Activated CD8-positive, alpha-beta memory T cell treated with anti-CD3 and anti-CD28 coated beads, Interleukin-2, amount 50 U/mL, for 1 hour (primary cell): ENCODE measurements around the gene HOXA11.

Experiments
- DNase-seq: peaks from one replicate; pipeline ENCODE4 v3.0.0-alpha.2; 2020; ENCODE audit errors: extremely low read depth

Gene HOXA11

DNA sequence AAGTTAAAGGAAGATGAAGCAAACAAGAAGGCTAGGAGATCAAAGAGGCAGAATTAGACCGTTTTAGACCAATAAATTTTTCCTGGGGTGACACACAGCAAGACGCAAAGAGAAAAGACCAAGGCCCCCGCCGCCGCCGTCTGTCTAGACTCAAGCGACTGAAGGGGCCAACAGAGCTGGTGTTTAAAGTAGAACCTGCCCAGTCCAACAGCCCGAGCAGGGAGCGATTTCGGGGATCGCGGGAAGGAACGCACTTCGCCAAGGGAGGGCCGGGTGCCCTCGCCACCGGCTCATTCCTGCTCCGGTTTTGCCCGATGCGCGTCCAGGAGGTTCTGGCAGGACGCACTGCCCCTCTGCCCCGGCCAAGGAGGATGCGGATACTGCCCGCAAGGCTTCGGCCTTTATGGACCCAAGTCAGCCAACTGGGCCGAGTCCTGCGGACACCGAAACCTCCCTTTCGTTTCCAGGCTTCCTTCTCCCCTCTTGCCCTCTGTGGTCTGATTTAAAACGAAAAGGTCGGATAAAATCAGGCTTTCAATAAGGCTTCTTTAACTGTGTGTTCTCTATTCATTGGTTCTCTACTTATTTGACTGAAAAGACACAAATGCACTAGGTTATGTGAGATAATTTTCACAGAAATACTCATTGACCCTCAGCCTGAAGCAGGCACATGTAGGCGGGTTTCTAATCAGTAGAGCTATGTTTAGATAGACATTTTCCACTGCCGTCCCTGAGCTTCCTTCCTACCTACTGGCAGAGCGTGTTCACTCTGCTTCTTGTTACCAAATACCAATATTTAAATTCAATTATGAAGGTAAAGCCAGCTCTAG is 26.4 kb downstream of the HOXA11 start:
- DNase-seq = no peak

DNA sequence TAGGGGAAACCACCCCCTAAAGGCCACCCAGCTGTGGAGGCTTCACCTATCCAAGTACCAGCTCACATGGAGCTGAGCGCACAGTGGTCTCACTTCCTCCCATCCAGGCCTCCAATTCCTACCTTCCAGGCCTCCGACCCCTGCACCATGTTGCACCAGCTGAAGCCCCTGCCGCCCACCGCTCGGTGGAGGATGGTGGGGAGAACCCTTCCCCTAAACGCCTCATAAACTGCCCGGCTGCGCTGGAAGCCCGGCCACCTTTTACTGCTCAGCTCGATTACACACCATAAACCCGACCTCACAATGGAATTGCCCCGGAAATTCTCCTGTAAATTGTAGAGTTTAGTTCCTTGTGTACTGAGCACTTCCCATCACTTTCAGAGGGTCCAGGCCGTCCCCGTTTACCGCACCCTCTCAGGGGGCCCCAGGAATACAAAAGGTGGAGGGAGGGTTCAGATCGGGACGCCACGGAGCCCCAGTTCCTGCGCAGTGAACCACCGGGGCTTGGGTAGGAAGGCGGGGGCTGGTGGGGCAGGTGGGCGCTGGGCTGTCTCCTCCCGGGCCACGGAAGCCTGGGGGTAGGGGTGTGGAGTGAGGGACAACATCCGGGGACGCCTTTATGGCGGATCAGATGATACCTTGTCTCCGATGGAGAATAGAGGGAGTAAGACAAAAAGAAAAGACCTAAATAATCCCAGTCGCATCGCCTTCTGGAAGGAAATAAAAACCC is 27.2 kb downstream of the HOXA11 start:
- no peak for DNase-seq

DNA sequence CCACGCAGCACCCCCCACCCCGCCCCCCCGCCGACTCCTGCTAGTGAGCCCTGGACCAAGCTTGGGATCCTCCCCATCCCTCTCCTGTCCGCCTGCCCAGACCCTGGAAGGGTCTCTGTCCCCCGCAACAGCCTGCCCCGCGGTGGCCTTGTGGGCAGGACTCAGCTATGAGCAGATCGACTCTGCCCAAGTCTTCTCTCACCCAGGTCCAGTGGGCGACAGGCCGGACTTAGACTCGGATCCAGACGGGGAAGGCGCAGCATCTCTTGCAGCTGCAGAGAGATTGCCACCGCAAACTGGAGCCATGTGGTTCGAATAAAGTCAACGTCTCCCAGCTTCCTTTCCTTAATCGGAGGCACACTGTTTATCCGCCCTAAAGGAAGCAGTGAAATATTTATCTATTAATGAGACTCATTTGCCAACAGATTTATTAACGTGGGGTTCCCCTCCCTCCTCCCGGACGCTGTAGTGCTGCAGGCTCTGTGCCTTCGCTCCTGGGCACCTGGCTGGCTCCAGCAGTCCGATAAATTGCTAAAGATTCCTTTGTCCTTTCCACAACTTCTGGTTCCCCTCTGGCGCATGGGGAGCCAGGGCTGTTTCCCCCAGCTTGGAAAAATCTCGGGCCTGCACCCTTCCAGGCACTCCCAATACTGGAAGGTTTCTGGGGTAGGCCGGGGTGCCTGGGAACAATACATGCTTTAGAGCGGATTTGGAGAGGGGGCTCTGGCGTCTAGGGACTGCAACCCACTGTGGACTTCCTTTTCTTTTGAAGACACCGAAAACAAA is 27.9 kb downstream of the HOXA11 start:
- no peak for DNase-seq

- no peak for DNase-seq
These were observed 28.5 kb downstream of the HOXA11 start, which contains the start of gene HOXA7 for GRCh38 chr7:27156508-27156898. TSS of gene HOXA7 (minus strand) at chr7:27156675. CDS start at chr7:27156545, 130 bp downstream.

DNA sequence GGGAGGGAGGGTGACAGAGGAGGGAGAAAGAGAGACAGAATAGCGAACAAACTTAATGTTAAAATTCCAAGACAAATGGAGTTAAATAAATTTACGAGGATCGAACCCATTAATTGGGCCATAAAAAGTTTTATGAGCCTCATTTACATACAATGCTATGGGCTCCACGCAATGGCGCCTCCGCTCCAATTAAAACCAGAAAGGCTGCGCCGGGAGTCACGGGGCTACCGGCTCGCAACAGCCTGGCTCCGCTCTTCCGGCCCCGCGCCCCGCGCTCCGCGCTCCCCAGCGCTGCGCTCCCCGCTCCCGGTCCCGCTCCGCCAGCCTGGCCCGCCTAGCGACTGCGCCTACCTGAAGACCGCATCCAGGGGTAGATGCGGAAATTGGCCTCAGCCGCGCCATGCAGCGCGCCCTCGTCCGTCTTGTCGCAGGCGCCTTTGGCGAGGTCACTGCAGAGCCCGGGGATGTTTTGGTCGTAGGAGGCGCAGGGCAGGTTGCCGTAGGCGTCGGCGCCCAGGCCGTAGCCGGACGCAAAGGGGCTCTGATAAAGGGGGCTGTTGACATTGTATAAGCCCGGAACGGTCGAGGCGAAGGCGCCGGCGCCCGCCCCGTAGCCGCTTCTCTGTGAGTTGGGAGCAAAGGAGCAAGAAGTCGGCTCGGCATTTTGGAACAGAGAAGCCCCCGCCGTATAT is 29.1 kb downstream of the HOXA11 start:
- DNase-seq = no peak

- DNase-seq = no peak
These were observed 29.9 kb downstream of the HOXA11 start for GRCh38 chr7:27154901-27155815.

GRCh38 chr7:27154369-27154768 is 30.7 kb downstream of the HOXA11 start:
- no peak for DNase-seq

GRCh38 chr7:27153526-27153925 is 31.5 kb downstream of the HOXA11 start:
- no peak for DNase-seq

- no peak for DNase-seq
These were observed 32.1 kb downstream of the HOXA11 start for GRCh38 chr7:27152816-27153442.

DNA sequence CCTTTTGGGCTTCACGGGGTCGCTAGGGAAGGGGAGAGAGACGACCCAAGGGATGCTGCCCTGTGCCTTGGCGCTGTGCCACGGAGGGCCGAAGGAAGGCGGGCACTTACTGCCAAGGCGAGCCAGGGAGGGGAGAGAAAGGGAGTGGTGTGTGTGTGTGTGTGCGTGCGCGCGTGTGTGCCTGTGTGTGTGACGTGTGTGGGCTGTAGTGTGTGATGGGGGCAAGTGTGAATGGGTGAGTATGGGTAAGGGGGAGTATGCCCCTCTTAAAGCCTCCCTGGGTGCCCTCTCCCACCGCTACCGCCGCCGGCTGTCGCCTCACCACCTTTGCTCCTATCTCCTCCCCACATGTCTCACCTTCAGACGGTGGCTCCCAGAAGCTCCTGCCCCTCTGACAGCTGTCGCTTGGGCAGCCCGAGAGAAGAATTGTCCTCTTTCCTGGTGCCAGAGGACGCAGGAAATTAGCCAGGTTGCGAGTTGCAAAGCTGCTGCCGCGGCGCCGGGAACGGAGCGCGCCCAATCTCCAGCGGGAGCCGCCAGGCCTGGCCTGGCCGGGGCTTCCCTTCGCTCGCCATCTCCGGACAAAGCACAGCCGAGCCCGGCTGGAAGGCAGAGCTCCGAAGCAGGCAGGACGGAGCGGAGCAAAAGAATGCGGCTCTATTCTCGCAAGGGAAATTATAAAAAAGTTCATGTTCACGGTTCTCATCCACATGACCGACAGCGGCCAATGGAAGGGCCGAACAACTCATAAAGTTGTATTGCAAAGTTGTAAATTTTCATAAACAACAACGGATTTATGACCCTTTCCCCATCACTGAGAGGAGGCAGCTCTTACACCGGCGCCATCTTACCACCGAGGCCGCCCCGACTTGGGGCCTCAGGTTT is 32.9 kb downstream of the HOXA11 start, which contains the start of gene HOXA3:
Gene HOXA3 (minus strand): TSS at position 653 of the 885 bp plus-strand sequence. CDS start 41,943 bp downstream, outside the sequence.
- DNase-seq = no peak

- DNase-seq = no peak
These were observed 33.6 kb downstream of the HOXA11 start for GRCh38 chr7:27151341-27151930.

DNA sequence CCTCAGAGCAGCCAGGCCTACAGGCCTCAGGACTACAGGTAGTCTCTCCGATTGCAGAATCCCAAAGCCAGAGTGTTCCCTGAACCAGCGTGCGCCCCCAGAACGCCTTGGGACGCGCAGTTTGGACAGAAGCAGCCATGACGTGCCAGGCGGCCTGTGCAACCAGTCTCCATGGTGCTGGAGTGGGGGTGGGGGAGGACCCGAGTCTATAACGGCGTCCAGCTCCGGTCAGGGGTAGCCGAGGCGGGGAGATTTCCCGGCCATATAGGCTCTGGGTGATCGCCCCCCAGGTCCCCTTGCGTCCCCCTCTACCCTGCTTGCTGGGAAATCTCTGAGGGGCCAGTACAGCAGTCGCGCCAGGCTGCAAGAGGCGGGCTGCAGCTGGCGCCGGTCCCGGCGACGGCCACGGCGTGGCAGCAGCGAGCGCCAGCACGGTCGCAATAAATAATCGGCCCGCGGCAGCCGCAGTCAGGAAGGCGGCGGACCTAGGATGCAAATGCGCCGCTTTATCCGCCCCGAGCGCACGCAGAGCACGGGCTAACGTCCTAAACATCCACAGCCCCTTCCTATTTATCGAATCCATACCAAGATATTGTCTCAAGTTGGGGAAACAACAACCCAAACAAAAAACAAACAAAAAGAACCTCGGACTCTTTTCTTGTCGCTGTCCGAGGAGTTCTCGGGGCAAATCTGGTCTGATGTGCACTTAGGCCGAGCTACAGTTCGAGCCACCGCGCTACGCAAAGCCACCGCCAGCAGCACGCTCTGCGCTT is 34.3 kb downstream of the HOXA11 start:
- DNase-seq = no peak

DNA sequence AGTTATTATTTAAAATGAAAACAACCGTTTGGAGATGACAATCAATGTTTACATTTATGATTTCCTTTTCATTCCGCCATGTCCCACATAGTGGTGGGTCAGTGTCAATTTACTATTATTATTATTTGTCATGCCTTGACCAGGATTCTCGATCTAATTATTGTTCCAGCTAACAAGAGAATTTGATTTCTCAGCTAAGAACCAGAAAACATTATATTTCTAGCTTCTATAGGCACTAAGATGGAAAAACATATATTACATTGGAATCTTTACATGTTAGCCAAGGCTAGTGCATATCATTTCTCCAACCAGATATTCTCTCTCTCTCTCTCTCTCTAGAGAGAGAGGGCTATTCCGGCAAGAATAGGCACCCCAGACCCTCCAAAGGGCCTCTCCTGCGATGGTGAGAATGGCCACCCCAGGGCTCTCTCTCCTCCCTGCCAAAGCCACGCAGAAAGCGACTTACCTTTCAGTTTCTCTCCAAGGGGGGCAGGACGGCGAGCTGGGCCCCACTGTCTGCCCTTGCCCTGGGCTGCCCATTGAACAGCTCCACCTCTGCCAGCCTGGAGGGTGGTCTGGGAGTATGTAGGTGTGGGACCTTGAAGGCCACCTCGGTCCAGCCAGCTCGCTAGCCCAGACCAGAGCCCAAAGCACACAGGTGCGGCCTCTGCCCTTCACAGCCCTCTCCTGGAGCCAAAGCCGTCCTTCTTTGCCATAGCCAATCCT is 35.0 kb downstream of the HOXA11 start:
- no peak for DNase-seq

DNA sequence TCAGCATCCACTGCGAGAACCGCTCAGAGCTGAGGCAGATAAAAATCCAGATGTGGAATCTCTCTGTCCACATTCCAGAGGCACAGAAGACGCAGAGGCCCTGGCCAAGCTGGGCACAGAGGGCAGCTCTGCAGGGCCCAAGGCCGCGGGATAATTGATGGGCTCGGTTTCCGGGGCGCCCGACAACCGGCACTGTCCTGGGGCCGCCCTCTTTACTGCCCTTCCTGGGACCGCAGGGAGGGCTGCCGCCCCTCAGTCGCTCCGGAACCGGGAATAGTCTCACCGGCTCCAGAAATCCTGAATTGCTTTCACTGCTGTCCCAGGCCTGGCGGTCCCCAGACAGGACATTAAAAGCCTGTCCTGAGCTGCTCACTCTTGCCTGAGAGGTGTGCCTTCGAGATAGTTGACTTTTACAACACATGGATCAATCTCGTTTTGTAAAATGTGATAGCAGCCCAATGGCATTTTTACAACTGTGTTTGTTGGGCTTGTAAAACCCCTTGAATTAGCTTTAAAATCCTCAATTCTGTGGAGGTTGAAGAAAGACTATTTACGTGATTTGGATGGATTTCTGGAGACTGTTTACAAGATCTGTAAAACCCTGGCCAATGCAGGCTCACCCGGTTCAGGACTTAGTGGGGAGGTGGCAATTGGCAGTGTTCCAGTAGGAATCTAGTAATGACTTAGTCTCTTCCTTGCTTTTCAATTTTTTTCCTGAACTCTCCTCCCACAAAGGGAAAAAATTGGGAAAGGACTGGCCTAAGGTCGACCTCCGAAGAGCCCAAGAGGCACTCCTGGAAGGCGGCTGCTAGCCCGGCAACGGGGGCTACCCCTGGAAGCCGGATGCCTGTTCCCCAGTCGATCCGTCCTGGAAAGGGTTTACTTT is 36.0 kb downstream of the HOXA11 start:
- no peak for DNase-seq

- DNase-seq = no peak
These were observed 36.8 kb downstream of the HOXA11 start for GRCh38 chr7:27148031-27148755.
